Keratinocyte (primary cell): ENCODE measurements around the gene WDR11.

ENCODE experiments used
- EZH2 ChIP-seq: IDR thresholded peaks from one replicate; pipeline ENCODE4 v1.6.1; 2012; ENCODE audit warnings: inconsistent platforms, mild to moderate bottlenecking, low read length, moderate library complexity
- TF ChIP-seq, protein P1 (sequence below), 3 experiments: IDR thresholded peaks in 1 of 3; conservative IDR thresholded peaks in 1 of 3; optimal IDR thresholded peaks in 1 of 3; 2 replicates in 2 of 3; 3 replicates in 1 of 3; pipeline versions ENCODE3 to v1.5.1; 2011; ENCODE audit warnings: low read length in 3 of 3, mild to moderate bottlenecking in 3 of 3, moderate library complexity in 2 of 3, control low read depth in 1 of 3, inconsistent platforms in 1 of 3; ENCODE audit not compliant: insufficient read depth in 2 of 3; ENCODE audit errors: extremely low read depth in 1 of 3

- TF ChIP-seq, protein P1, sequence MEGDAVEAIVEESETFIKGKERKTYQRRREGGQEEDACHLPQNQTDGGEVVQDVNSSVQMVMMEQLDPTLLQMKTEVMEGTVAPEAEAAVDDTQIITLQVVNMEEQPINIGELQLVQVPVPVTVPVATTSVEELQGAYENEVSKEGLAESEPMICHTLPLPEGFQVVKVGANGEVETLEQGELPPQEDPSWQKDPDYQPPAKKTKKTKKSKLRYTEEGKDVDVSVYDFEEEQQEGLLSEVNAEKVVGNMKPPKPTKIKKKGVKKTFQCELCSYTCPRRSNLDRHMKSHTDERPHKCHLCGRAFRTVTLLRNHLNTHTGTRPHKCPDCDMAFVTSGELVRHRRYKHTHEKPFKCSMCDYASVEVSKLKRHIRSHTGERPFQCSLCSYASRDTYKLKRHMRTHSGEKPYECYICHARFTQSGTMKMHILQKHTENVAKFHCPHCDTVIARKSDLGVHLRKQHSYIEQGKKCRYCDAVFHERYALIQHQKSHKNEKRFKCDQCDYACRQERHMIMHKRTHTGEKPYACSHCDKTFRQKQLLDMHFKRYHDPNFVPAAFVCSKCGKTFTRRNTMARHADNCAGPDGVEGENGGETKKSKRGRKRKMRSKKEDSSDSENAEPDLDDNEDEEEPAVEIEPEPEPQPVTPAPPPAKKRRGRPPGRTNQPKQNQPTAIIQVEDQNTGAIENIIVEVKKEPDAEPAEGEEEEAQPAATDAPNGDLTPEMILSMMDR (optimal IDR thresholded peaks at IDR 0.05 in 1 of 3, IDR thresholded peaks at IDR 0.05 in 1 of 3, conservative IDR thresholded peaks at IDR 0.05 in 1 of 3; ENCODE audit: extremely low read depth in 1 of 3, insufficient read depth in 2 of 3, low read length in 3 of 3): no peak
- TF ChIP-seq EZH2: no peak
These were observed 40.9 kb upstream of the WDR11 start for GRCh38 chr10:120810298-120810697.
